IgD-negative memory B cell (primary cell): ENCODE data around the gene OR5K1. TPM values are rescaled to one million over a fixed set of nuclear protein-coding genes. Genes with fewer than 3 reads are reported as not detected.

Experiments used
- H3K27ac Mint-ChIP-seq, 3 donors: one replicate each; pipeline ENCODE4 v1.8.0; 2020 to 2022; ENCODE audit warnings: mild to moderate bottlenecking in 3 of 3, mixed read lengths in 3 of 3, moderate library complexity in 1 of 3
- H3K27me3 Mint-ChIP-seq: one replicate; pipeline ENCODE4 v1.8.0; 2021; ENCODE audit warnings: mixed read lengths
- H3K36me3 Mint-ChIP-seq: one replicate; pipeline ENCODE4 v1.8.0; 2020; ENCODE audit warnings: mild to moderate bottlenecking, mixed read lengths
- H3K4me1 Mint-ChIP-seq, 3 donors: one replicate each; pipeline ENCODE4 v1.8.0; 2020 to 2022; ENCODE audit warnings: mixed read lengths in 3 of 3, mild to moderate bottlenecking in 1 of 3
- H3K4me3 Mint-ChIP-seq, 4 donors: one replicate each; pipeline ENCODE4 v1.8.0; 2020 to 2022; ENCODE audit warnings: mild to moderate bottlenecking in 4 of 4, mixed read lengths in 4 of 4, moderate library complexity in 3 of 4
- H3K9me3 Mint-ChIP-seq, 3 donors: one replicate each; pipeline ENCODE4 v1.8.0; 2020 to 2021; ENCODE audit warnings: mixed read lengths in 3 of 3, mild to moderate bottlenecking in 1 of 3
- polyA plus RNA-seq: library from polyadenylated mRNA; unstranded; fragments of 300-500 nt; fragmentation: Illumina TruSeq; gene quantifications from one replicate; pipeline ENCODE4 v1.2.3, GENCODE V29; 2021

Gene OR5K1
- polyA plus RNA-seq, 1 donor from 2014 or later = not detected

GRCh38 chr3:98500019-98500418 lies 37.0 kb downstream of the OR5K1 start:
- H3K4me1 Mint-ChIP-seq = peaks cover 0 to 6% (median 0%) of the 10 kb centered on the region in 3 donors
- no peak overlapping the region for H3K4me3 Mint-ChIP-seq
- H3K27ac Mint-ChIP-seq = no peak overlapping the region
- H3K27me3 Mint-ChIP-seq = peaks cover 2% of the 10 kb centered on the region
- peaks cover 3% of the 10 kb centered on the region for H3K36me3 Mint-ChIP-seq
- H3K9me3 Mint-ChIP-seq = no peaks in the 10 kb centered on the region

- Mint-ChIP-seq H3K27ac (no peak overlapping the region), H3K27me3 (peaks cover 2% of the 10 kb centered on the region), H3K9me3 (no peaks in the 10 kb centered on the region), H3K4me1 (peaks cover 0 to 6% (median 0%) of the 10 kb centered on the region in 3 donors), H3K4me3 (no peak overlapping the region), H3K36me3 (peaks cover 3% of the 10 kb centered on the region)
Observed at GRCh38 chr3:98501270-98501669, 38.3 kb downstream of the OR5K1 start.

GRCh38 chr3:98501863-98502576 lies 39.0 kb downstream of the OR5K1 start:
- peaks cover 0 to 6% (median 0%) of the 10 kb centered on the region in 3 donors for H3K4me1 Mint-ChIP-seq
- H3K4me3 Mint-ChIP-seq = no peak overlapping the region
- peak overlapping the region in 1 of 3 donors; percentile 61 for H3K27ac Mint-ChIP-seq
- no peaks in the 10 kb centered on the region for H3K9me3 Mint-ChIP-seq
- H3K36me3 Mint-ChIP-seq = peaks cover 7% of the 10 kb centered on the region
- peaks cover 2% of the 10 kb centered on the region for H3K27me3 Mint-ChIP-seq

GRCh38 chr3:98504539-98504938 lies 41.5 kb downstream of the OR5K1 start:
- Mint-ChIP-seq H3K4me3 (no peak overlapping the region), H3K36me3 (peaks cover 7% of the 10 kb centered on the region), H3K4me1 (peaks cover 0 to 6% (median 0%) of the 10 kb centered on the region in 3 donors)

GRCh38 chr3:98508582-98508981 lies 45.6 kb downstream of the OR5K1 start:
- no peaks in the 10 kb centered on the region for H3K27me3 Mint-ChIP-seq
- H3K4me3 Mint-ChIP-seq = no peak overlapping the region
- no peaks in the 10 kb centered on the region for H3K9me3 Mint-ChIP-seq
- no peak overlapping the region for H3K27ac Mint-ChIP-seq
- peaks cover 7% of the 10 kb centered on the region for H3K36me3 Mint-ChIP-seq
- H3K4me1 Mint-ChIP-seq = peaks cover 0 to 9% (median 2%) of the 10 kb centered on the region in 3 donors

More at GRCh38 chr3:98504539-98504938, 41.5 kb downstream of the OR5K1 start:
- H3K27ac Mint-ChIP-seq = no peak overlapping the region
- no peaks in the 10 kb centered on the region for H3K9me3 Mint-ChIP-seq
- H3K27me3 Mint-ChIP-seq = no peaks in the 10 kb centered on the region

GRCh38 chr3:98512576-98512975 lies 49.6 kb downstream of the OR5K1 start:
- Mint-ChIP-seq H3K4me1 (peaks cover 0 to 9% (median 0%) of the 10 kb centered on the region in 3 donors), H3K4me3 (no peak overlapping the region), H3K9me3 (no peaks in the 10 kb centered on the region), H3K27me3 (no peaks in the 10 kb centered on the region), H3K36me3 (peaks cover 8% of the 10 kb centered on the region), H3K27ac (no peak overlapping the region)

GRCh38 chr3:98513091-98513511 lies 50.1 kb downstream of the OR5K1 start:
- Mint-ChIP-seq H3K27me3 (no peaks in the 10 kb centered on the region), H3K4me3 (no peak overlapping the region), H3K9me3 (no peaks in the 10 kb centered on the region), H3K27ac (no peak overlapping the region), H3K4me1 (peaks cover under 1 to 9% (median 1%) of the 10 kb centered on the region in 3 donors), H3K36me3 (peaks cover 8% of the 10 kb centered on the region)

GRCh38 chr3:98513736-98514135 lies 50.7 kb downstream of the OR5K1 start:
- H3K36me3 Mint-ChIP-seq = peaks cover 6% of the 10 kb centered on the region
- peaks cover 5 to 9% (median 7%) of the 10 kb centered on the region in 3 donors for H3K4me1 Mint-ChIP-seq
- no peak overlapping the region for H3K27ac Mint-ChIP-seq
- no peaks in the 10 kb centered on the region for H3K9me3 Mint-ChIP-seq
- no peak overlapping the region for H3K4me3 Mint-ChIP-seq
- H3K27me3 Mint-ChIP-seq = no peaks in the 10 kb centered on the region

- Mint-ChIP-seq H3K4me1 (peaks cover 9 to 15% (median 13%) of the 10 kb centered on the region in 3 donors), H3K36me3 (peaks cover 8% of the 10 kb centered on the region), H3K4me3 (no peak overlapping the region), H3K9me3 (no peaks in the 10 kb centered on the region), H3K27ac (no peak overlapping the region), H3K27me3 (no peaks in the 10 kb centered on the region)
Observed at GRCh38 chr3:98514948-98515347, 51.9 kb downstream of the OR5K1 start.

- H3K4me3 Mint-ChIP-seq = peak overlapping the region in 1 of 4 donors; percentile 71
- peaks cover 10 to 33% (median 32%) of the 10 kb centered on the region in 3 donors for H3K4me1 Mint-ChIP-seq
- H3K27me3 Mint-ChIP-seq = no peaks in the 10 kb centered on the region
- peaks cover 10% of the 10 kb centered on the region for H3K36me3 Mint-ChIP-seq
- H3K27ac Mint-ChIP-seq = peak overlapping the region in 1 of 3 donors; percentile 77
- no peaks in the 10 kb centered on the region for H3K9me3 Mint-ChIP-seq
Observed at GRCh38 chr3:98518816-98519215, 55.8 kb downstream of the OR5K1 start.

- H3K27ac Mint-ChIP-seq = peak overlapping the region in 1 of 3 donors; percentile 77
- H3K4me1 Mint-ChIP-seq = peaks cover 10 to 33% (median 32%) of the 10 kb centered on the region in 3 donors
- no peaks in the 10 kb centered on the region for H3K9me3 Mint-ChIP-seq
- H3K27me3 Mint-ChIP-seq = no peaks in the 10 kb centered on the region
- H3K36me3 Mint-ChIP-seq = peaks cover 10% of the 10 kb centered on the region
- H3K4me3 Mint-ChIP-seq = peak overlapping the region in 1 of 4 donors; percentile 71
Observed at GRCh38 chr3:98519351-98519750, 56.4 kb downstream of the OR5K1 start.

- Mint-ChIP-seq H3K36me3 (peaks cover 4% of the 10 kb centered on the region), H3K4me1 (peaks cover 10 to 33% (median 32%) of the 10 kb centered on the region in 3 donors), H3K27ac (peak overlapping the region; percentile 7 to 98 (median 74)), H3K9me3 (no peaks in the 10 kb centered on the region), H3K27me3 (no peaks in the 10 kb centered on the region), H3K4me3 (peak overlapping the region; percentile 71 to 98 (median 95))
Observed at GRCh38 chr3:98521897-98522543, 59.0 kb downstream of the OR5K1 start.

Other genes starting within 250 kb of the OR5K1 start
- gene OR5H6, start 199.0 kb upstream of the OR5K1 start, polyA plus RNA-seq = not detected
- gene OR5H2, start 180.7 kb upstream of the OR5K1 start, polyA plus RNA-seq = not detected
- gene OR5K4, start 109.3 kb upstream of the OR5K1 start, polyA plus RNA-seq = not detected
- not detected for gene OR5K3, start 72.5 kb upstream of the OR5K1 start, polyA plus RNA-seq
- gene OR5K2, start 34.5 kb downstream of the OR5K1 start, polyA plus RNA-seq = not detected
- gene CLDND1, start 59.7 kb downstream of the OR5K1 start, polyA plus RNA-seq = 39.8 TPM
- gene GPR15, start 68.8 kb downstream of the OR5K1 start, polyA plus RNA-seq = 3.1 TPM
- 5.7 TPM for gene CPOX, start 130.4 kb downstream of the OR5K1 start, polyA plus RNA-seq